GM23248 (cell line): ENCODE measurements around the gene ZNF532.

ENCODE experiments used
- EZH2 ChIP-seq: fragments of 200-600 bp; sonication (generic); IDR thresholded peaks from 2 replicates; pipeline ENCODE4 v1.6.1; 2018; ENCODE audit warnings: antibody characterized with exemption, mild to moderate bottlenecking; ENCODE audit not compliant: insufficient read depth, poor library complexity, severe bottlenecking
- EZH2phosphoT487 ChIP-seq: fragments of 200-600 bp; sonication (generic); IDR thresholded peaks from 2 replicates; pipeline ENCODE4 v1.6.1; 2018; ENCODE audit warnings: antibody characterized with exemption, moderate library complexity, mild to moderate bottlenecking, low read depth; ENCODE audit not compliant: insufficient read depth

- no peak for TF ChIP-seq EZH2
- TF ChIP-seq EZH2phosphoT487 = no peak
Measured at GRCh38 chr18:58927659-58928058, 63.0 kb downstream of the ZNF532 start.
